HEK293 (cell line): ENCODE data around the gene IL6.

Source experiments
- CTCF ChIA-PET: fragments of 350-600 bp; formaldehyde crosslinking; extraction: SDS; loops from one replicate; lab custom pipeline; 2021; ENCODE audit warnings: antibody characterized with exemption; lab: Yijun Ruan, JAX
- POLR2A ChIA-PET: fragments of 300-600 bp; formaldehyde crosslinking; extraction: SDS; loops from one replicate; lab custom pipeline; 2020; ENCODE audit warnings: antibody characterized with exemption, inconsistent platforms; lab: Yijun Ruan, JAX
- H3K27ac ChIP-seq: fragments of 200-500 bp; sonication (Bioruptor generic); 2 replicates; pipeline ENCODE4 v1.5.1; 2014; ENCODE audit warnings: low read depth, low read length, control low read depth, inconsistent platforms; ENCODE audit errors: extremely low read depth
- H3K36me3 ChIP-seq, 2 experiments: fragments of 200-500 bp in 1 of 2; sonication (Bioruptor generic) in 1 of 2; 1 replicate in 1 of 2; 2 replicates in 1 of 2; pipeline ENCODE4 v1.5.1; 2014 to 2017; ENCODE audit warnings: inconsistent platforms in 2 of 2, low read length in 2 of 2; ENCODE audit not compliant: control insufficient read depth in 2 of 2, insufficient read depth in 1 of 2
- H3K4me1 ChIP-seq: fragments of 200-500 bp; sonication (Bioruptor generic); 2 replicates; pipeline ENCODE4 v1.5.1; 2014; ENCODE audit warnings: mild to moderate bottlenecking, low read length, inconsistent platforms; ENCODE audit not compliant: control insufficient read depth, insufficient read depth
- H3K4me3 ChIP-seq: 2 replicates; pipeline ENCODE4 v1.5.1; 2011; ENCODE audit warnings: low read depth, mild to moderate bottlenecking, control low read depth, low read length, moderate library complexity
- H3K9me3 ChIP-seq: fragments of 200-500 bp; sonication (Bioruptor generic); 2 replicates; pipeline ENCODE4 v1.5.1; 2014; ENCODE audit warnings: low read depth, low read length, inconsistent platforms; ENCODE audit not compliant: control insufficient read depth, insufficient read depth
- HOXA7 ChIP-seq: sonication (generic); formaldehyde crosslinking; IDR thresholded peaks from 2 replicates; pipeline ENCODE4 v1.8.1; 2022; ENCODE audit warnings: missing genetic modification reagents, borderline replicate concordance
- KLF1 ChIP-seq: fragments of 450-650 bp; formaldehyde crosslinking; IDR thresholded peaks from 2 replicates; pipeline ENCODE4 v1.5.1; 2016; ENCODE audit warnings: missing biosample characterization, missing genetic modification characterization
- KLF8 ChIP-seq: fragments of 450-650 bp; formaldehyde crosslinking; IDR thresholded peaks from 2 replicates; pipeline ENCODE4 v1.5.1; 2016; ENCODE audit warnings: missing biosample characterization, missing genetic modification characterization
- PRDM1 ChIP-seq: fragments of 450-650 bp; formaldehyde crosslinking; IDR thresholded peaks from 2 replicates; pipeline ENCODE4; 2016; ENCODE audit warnings: missing biosample characterization, missing genetic modification characterization
- REPIN1 ChIP-seq: fragments of 450-650 bp; formaldehyde crosslinking; IDR thresholded peaks from 2 replicates; pipeline ENCODE4 v1.5.1; 2017; ENCODE audit warnings: missing biosample characterization, missing genetic modification characterization, low read depth
- SETDB1 ChIP-seq: IDR thresholded peaks from one replicate; pipeline ENCODE4 v1.6.1; 2017; ENCODE audit warnings: mild to moderate bottlenecking, low read length, moderate library complexity, mixed read lengths; ENCODE audit not compliant: insufficient read length
- ZBTB8A ChIP-seq: fragments of 450-650 bp; formaldehyde crosslinking; IDR thresholded peaks from 2 replicates; pipeline ENCODE4 v1.5.1; 2016; ENCODE audit warnings: missing biosample characterization, missing genetic modification characterization
- ZNF350 ChIP-seq: fragments of 450-650 bp; formaldehyde crosslinking; IDR thresholded peaks from 2 replicates; pipeline ENCODE4 v1.5.0; 2017; ENCODE audit warnings: missing biosample characterization, mild to moderate bottlenecking, missing genetic modification characterization
- ZNF48 ChIP-seq: fragments of 450-650 bp; formaldehyde crosslinking; IDR thresholded peaks from 2 replicates; pipeline ENCODE4 v1.5.1; 2016; ENCODE audit warnings: missing biosample characterization, missing genetic modification characterization
- ZNF544 ChIP-seq: fragments of 450-650 bp; formaldehyde crosslinking; IDR thresholded peaks from 2 replicates; pipeline ENCODE4 v1.5.0; 2017; ENCODE audit warnings: missing biosample characterization, missing genetic modification characterization
- ZNF548 ChIP-seq: fragments of 450-650 bp; formaldehyde crosslinking; IDR thresholded peaks from 2 replicates; pipeline ENCODE4 v1.5.1; 2016; ENCODE audit warnings: missing biosample characterization, missing genetic modification characterization
- ZNF654 ChIP-seq: fragments of 450-650 bp; formaldehyde crosslinking; IDR thresholded peaks from 2 replicates; pipeline ENCODE4 v1.5.1; 2016; ENCODE audit warnings: low read depth, missing biosample characterization, missing genetic modification characterization
- ZNF664 ChIP-seq: fragments of 450-650 bp; formaldehyde crosslinking; IDR thresholded peaks from 2 replicates; pipeline ENCODE4 v1.5.1; 2016; ENCODE audit warnings: missing biosample characterization, missing genetic modification characterization
- ZNF707 ChIP-seq: fragments of 450-650 bp; formaldehyde crosslinking; IDR thresholded peaks from 2 replicates; pipeline ENCODE4 v1.5.1; 2016; ENCODE audit warnings: missing biosample characterization, missing genetic modification characterization
- ZNF791 ChIP-seq: fragments of 450-650 bp; formaldehyde crosslinking; IDR thresholded peaks from 2 replicates; pipeline ENCODE4 v1.5.1; 2016; ENCODE audit warnings: missing biosample characterization, missing genetic modification characterization
- TF ChIP-seq, protein P1 (sequence below): fragments of 450-650 bp; formaldehyde crosslinking; IDR thresholded peaks from 2 replicates; pipeline ENCODE4 v1.5.1; 2016; ENCODE audit warnings: missing biosample characterization, missing genetic modification characterization, low read depth
- TF ChIP-seq, protein P2 (sequence below): fragments of 450-650 bp; formaldehyde crosslinking; IDR thresholded peaks from 2 replicates; pipeline ENCODE4 v1.5.1; 2016; ENCODE audit warnings: missing biosample characterization, missing genetic modification characterization
- TF ChIP-seq, protein P3 (sequence below): fragments of 450-650 bp; formaldehyde crosslinking; IDR thresholded peaks from 2 replicates; pipeline ENCODE4 v1.5.1; 2016; ENCODE audit warnings: missing biosample characterization, missing genetic modification characterization
- TF ChIP-seq, protein P4 (sequence below): sonication (generic); formaldehyde crosslinking; IDR thresholded peaks from 2 replicates; pipeline ENCODE4 v1.8.1; 2022; ENCODE audit warnings: mild to moderate bottlenecking, moderate library complexity, missing genetic modification reagents
- TF ChIP-seq, protein P5 (sequence below): fragments of 450-650 bp; formaldehyde crosslinking; IDR thresholded peaks from 2 replicates; pipeline ENCODE4 v1.5.1; 2016; ENCODE audit warnings: missing biosample characterization, missing genetic modification characterization
- TF ChIP-seq, protein P6 (sequence below): fragments of 450-650 bp; formaldehyde crosslinking; IDR thresholded peaks from 2 replicates; pipeline ENCODE4 v1.5.1; 2017; ENCODE audit warnings: missing biosample characterization, missing genetic modification characterization

The IL6 gene

DNA sequence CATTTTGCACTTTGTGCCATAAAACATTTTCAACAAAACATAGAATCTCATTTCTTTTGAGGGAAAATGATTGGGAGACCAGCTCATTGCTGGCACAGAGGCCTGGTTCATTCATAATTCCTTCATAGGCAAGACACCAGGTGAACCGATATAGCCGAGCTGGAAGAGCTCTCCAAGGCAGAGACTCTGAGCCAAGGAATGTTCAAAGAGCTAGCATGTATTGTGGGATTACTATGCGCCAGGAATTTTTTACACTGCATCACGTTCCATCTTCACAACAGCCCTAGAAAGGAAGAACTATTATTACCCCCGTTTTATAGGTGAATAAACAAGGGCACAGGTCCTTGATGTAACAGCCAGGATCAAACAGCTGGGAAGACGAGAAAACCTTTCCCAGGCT is 2.1 kb upstream of the IL6 start:
- TF ChIP-seq ZNF707 (tag by site-specific recombination), result no peak
- TF ChIP-seq SETDB1, result no peak
- TF ChIP-seq REPIN1 (tag by site-specific recombination), result no peak
- no peak overlapping the region for H3K27ac ChIP-seq
- H3K4me3 ChIP-seq, result no peak overlapping the region
- ChIA-PET POLR2A (no interaction called here), CTCF (interaction anchor here (2.0 to 6.8 kb wide), 3 partner anchors 12 to 330 kb away, joined by 5 to 149 read pairs (median 34); no protein-coding TSS in a partner anchor)
- H3K36me3 ChIP-seq, result no peaks in the 10 kb centered on the region
- H3K9me3 ChIP-seq, result no peaks in the 10 kb centered on the region
- peaks cover 8% of the 10 kb centered on the region; the same call in 1 of the 2 replicates for H3K4me1 ChIP-seq

DNA sequence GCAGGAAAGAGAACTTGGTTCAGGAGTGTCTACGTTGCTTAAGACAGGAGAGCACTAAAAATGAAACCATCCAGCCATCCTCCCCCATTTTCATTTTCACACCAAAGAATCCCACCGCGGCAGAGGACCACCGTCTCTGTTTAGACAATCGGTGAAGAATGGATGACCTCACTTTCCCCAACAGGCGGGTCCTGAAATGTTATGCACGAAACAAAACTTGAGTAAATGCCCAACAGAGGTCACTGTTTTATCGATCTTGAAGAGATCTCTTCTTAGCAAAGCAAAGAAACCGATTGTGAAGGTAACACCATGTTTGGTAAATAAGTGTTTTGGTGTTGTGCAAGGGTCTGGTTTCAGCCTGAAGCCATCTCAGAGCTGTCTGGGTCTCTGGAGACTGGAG is 1.4 kb upstream of the IL6 start:
- TF ChIP-seq, protein P1, sequence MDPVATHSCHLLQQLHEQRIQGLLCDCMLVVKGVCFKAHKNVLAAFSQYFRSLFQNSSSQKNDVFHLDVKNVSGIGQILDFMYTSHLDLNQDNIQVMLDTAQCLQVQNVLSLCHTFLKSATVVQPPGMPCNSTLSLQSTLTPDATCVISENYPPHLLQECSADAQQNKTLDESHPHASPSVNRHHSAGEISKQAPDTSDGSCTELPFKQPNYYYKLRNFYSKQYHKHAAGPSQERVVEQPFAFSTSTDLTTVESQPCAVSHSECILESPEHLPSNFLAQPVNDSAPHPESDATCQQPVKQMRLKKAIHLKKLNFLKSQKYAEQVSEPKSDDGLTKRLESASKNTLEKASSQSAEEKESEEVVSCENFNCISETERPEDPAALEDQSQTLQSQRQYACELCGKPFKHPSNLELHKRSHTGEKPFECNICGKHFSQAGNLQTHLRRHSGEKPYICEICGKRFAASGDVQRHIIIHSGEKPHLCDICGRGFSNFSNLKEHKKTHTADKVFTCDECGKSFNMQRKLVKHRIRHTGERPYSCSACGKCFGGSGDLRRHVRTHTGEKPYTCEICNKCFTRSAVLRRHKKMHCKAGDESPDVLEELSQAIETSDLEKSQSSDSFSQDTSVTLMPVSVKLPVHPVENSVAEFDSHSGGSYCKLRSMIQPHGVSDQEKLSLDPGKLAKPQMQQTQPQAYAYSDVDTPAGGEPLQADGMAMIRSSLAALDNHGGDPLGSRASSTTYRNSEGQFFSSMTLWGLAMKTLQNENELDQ (tag by site-specific recombination), result no peak
- no peak for TF ChIP-seq ZNF48
- 0 out of 2 replicates have a peak, but pooled peaks have one; percentile 22 for TF ChIP-seq PRDM1 (tag by site-specific recombination)
- TF ChIP-seq, protein P2, sequence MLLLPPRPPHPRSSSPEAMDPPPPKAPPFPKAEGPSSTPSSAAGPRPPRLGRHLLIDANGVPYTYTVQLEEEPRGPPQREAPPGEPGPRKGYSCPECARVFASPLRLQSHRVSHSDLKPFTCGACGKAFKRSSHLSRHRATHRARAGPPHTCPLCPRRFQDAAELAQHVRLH, result no peak
- peak; percentile 22 for TF ChIP-seq ZNF654
- TF ChIP-seq, all 188 proteins: peak for 2
- Histone ChIP-seq H3K9me3 (no peaks in the 10 kb centered on the region), H3K27ac (no peak overlapping the region), H3K4me3 (no peak overlapping the region), H3K4me1 (peaks cover 8% of the 10 kb centered on the region; the same call in 1 of the 2 replicates), H3K36me3 (no peaks in the 10 kb centered on the region)
- POLR2A ChIA-PET, result no interaction called here
- CTCF ChIA-PET, result interaction anchor here (1.0 to 6.8 kb wide), 6 partner anchors 8 to 329 kb away, joined by 3 to 149 read pairs (median 8); no protein-coding TSS in a partner anchor

DNA sequence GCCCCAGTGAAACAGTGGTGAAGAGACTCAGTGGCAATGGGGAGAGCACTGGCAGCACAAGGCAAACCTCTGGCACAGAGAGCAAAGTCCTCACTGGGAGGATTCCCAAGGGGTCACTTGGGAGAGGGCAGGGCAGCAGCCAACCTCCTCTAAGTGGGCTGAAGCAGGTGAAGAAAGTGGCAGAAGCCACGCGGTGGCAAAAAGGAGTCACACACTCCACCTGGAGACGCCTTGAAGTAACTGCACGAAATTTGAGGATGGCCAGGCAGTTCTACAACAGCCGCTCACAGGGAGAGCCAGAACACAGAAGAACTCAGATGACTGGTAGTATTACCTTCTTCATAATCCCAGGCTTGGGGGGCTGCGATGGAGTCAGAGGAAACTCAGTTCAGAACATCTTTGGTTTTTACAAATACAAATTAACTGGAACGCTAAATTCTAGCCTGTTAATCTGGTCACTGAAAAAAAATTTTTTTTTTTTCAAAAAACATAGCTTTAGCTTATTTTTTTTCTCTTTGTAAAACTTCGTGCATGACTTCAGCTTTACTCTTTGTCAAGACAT is 574 bp upstream of the IL6 start:
- Histone ChIP-seq H3K4me3 (peak overlapping the region; percentile 8; the same call in 1 of the 2 replicates), H3K27ac (no peak overlapping the region), H3K9me3 (no peaks in the 10 kb centered on the region), H3K4me1 (peaks cover 8% of the 10 kb centered on the region; the same call in 1 of the 2 replicates), H3K36me3 (no peaks in the 10 kb centered on the region)
- CTCF ChIA-PET, result interaction anchor here (0.6 to 6.8 kb wide), 27 partner anchors 7 to 803 kb away, joined by 3 to 149 read pairs (median 5); partner anchors contain the start of gene TOMM7
- POLR2A ChIA-PET, result interaction anchor here (1.1 kb wide), 1 partner anchor 166 kb away, joined by 5 read pairs; no protein-coding TSS in a partner anchor
- TF ChIP-seq, protein P3, sequence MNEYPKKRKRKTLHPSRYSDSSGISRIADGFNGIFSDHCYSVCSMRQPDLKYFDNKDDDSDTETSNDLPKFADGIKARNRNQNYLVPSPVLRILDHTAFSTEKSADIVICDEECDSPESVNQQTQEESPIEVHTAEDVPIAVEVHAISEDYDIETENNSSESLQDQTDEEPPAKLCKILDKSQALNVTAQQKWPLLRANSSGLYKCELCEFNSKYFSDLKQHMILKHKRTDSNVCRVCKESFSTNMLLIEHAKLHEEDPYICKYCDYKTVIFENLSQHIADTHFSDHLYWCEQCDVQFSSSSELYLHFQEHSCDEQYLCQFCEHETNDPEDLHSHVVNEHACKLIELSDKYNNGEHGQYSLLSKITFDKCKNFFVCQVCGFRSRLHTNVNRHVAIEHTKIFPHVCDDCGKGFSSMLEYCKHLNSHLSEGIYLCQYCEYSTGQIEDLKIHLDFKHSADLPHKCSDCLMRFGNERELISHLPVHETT, result no peak
- TF ChIP-seq, protein P4, sequence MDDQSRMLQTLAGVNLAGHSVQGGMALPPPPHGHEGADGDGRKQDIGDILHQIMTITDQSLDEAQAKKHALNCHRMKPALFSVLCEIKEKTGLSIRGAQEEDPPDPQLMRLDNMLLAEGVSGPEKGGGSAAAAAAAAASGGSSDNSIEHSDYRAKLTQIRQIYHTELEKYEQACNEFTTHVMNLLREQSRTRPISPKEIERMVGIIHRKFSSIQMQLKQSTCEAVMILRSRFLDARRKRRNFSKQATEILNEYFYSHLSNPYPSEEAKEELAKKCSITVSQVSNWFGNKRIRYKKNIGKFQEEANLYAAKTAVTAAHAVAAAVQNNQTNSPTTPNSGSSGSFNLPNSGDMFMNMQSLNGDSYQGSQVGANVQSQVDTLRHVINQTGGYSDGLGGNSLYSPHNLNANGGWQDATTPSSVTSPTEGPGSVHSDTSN (CRISPR knock-in tag), result no peak
- TF ChIP-seq ZNF548, result no peak
- TF ChIP-seq HOXA7 (CRISPR knock-in tag), result no peak
- TF ChIP-seq, protein P5, sequence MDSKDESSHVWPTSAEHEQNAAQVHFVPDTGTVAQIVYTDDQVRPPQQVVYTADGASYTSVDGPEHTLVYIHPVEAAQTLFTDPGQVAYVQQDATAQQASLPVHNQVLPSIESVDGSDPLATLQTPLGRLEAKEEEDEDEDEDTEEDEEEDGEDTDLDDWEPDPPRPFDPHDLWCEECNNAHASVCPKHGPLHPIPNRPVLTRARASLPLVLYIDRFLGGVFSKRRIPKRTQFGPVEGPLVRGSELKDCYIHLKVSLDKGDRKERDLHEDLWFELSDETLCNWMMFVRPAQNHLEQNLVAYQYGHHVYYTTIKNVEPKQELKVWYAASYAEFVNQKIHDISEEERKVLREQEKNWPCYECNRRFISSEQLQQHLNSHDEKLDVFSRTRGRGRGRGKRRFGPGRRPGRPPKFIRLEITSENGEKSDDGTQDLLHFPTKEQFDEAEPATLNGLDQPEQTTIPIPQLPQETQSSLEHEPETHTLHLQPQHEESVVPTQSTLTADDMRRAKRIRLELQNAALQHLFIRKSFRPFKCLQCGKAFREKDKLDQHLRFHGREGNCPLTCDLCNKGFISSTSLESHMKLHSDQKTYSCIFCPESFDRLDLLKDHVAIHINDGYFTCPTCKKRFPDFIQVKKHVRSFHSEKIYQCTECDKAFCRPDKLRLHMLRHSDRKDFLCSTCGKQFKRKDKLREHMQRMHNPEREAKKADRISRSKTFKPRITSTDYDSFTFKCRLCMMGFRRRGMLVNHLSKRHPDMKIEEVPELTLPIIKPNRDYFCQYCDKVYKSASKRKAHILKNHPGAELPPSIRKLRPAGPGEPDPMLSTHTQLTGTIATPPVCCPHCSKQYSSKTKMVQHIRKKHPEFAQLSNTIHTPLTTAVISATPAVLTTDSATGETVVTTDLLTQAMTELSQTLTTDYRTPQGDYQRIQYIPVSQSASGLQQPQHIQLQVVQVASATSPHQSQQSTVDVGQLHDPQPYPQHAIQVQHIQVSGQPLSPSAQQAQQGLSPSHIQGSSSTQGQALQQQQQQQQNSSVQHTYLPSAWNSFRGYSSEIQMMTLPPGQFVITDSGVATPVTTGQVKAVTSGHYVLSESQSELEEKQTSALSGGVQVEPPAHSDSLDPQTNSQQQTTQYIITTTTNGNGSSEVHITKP (tag by site-specific recombination), result 0 out of 2 replicates have a peak, but pooled peaks have one; percentile 26
- 0 out of 2 replicates have a peak, but pooled peaks have one; percentile 30 for TF ChIP-seq ZBTB8A
- TF ChIP-seq ZNF664 (tag by site-specific recombination), result no peak
- TF ChIP-seq, protein P6, sequence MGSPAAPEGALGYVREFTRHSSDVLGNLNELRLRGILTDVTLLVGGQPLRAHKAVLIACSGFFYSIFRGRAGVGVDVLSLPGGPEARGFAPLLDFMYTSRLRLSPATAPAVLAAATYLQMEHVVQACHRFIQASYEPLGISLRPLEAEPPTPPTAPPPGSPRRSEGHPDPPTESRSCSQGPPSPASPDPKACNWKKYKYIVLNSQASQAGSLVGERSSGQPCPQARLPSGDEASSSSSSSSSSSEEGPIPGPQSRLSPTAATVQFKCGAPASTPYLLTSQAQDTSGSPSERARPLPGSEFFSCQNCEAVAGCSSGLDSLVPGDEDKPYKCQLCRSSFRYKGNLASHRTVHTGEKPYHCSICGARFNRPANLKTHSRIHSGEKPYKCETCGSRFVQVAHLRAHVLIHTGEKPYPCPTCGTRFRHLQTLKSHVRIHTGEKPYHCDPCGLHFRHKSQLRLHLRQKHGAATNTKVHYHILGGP (tag by site-specific recombination), result no peak
- TF ChIP-seq ZNF791 (tag by site-specific recombination), result no peak
- no peak for TF ChIP-seq ZNF350 (tag by site-specific recombination)
- TF ChIP-seq KLF8 (tag by site-specific recombination), result no peak
- no peak for TF ChIP-seq KLF1
- no peak for TF ChIP-seq ZNF544 (tag by site-specific recombination)
